ENCODE measurements around the gene RPEL1.

RPEL1 gene

GRCh38 chr10:103280506-103280905, 34.8 kb downstream of the RPEL1 start:
- DNase-seq = no peak

- DNase-seq = no peak
These were observed 36.1 kb downstream of the RPEL1 start for GRCh38 chr10:103281753-103282152.

- DNase-seq = no peak
These were observed 37.3 kb downstream of the RPEL1 start for GRCh38 chr10:103282961-103283360.

GRCh38 chr10:103284170-103284569, 38.5 kb downstream of the RPEL1 start:
- DNase-seq = no peak

GRCh38 chr10:103287992-103288391, 42.3 kb downstream of the RPEL1 start:
- no peak for DNase-seq

- DNase-seq = no peak
These were observed 45.9 kb downstream of the RPEL1 start for GRCh38 chr10:103291588-103291987.

GRCh38 chr10:103295374-103296015, 49.8 kb downstream of the RPEL1 start:
- no peak for DNase-seq

Data from CD4-positive, alpha-beta T cell treated with Interleukin-17A for 1 hour (primary cell).